HEK293 (cell line): Measurements from ENCODE around the gene DFFA.

Source experiments
- BCL11B ChIP-seq: fragments of 450-650 bp; formaldehyde crosslinking; IDR thresholded peaks from 2 replicates; pipeline ENCODE4 v1.5.1; 2016; ENCODE audit warnings: low read depth, missing biosample characterization, missing genetic modification characterization
- CTCF ChIP-seq: fragments of 450-650 bp; formaldehyde crosslinking; IDR thresholded peaks from 2 replicates; pipeline ENCODE4 v1.5.1; 2016; ENCODE audit warnings: missing biosample characterization, missing genetic modification characterization
- PRDM6 ChIP-seq: fragments of 450-650 bp; formaldehyde crosslinking; IDR thresholded peaks from 2 replicates; pipeline ENCODE4 v1.5.1; 2017; ENCODE audit warnings: missing biosample characterization, missing genetic modification characterization
- SETDB1 ChIP-seq: IDR thresholded peaks from one replicate; pipeline ENCODE4 v1.6.1; 2017; ENCODE audit warnings: mild to moderate bottlenecking, low read length, moderate library complexity, mixed read lengths; ENCODE audit not compliant: insufficient read length
- SP2 ChIP-seq: fragments of 450-650 bp; formaldehyde crosslinking; IDR thresholded peaks from 2 replicates; pipeline ENCODE4 v1.5.1; 2016; ENCODE audit warnings: missing biosample characterization, missing genetic modification characterization

GRCh38 chr1:10513199-10513598, 40.9 kb upstream of the DFFA start:
- TF ChIP-seq SP2 (tag by site-specific recombination), result no peak
- no peak for TF ChIP-seq BCL11B (tag by site-specific recombination)
- no peak for TF ChIP-seq SETDB1
- TF ChIP-seq PRDM6 (tag by site-specific recombination), result no peak
- no peak for TF ChIP-seq CTCF (tag by site-specific recombination)
